GM12878 (cell line): Measurements from ENCODE around the gene HOXD12. TPM values are rescaled to one million over a fixed set of nuclear protein-coding genes. Genes with fewer than 3 reads are reported as not detected.

Source experiments
- CBFB ChIP-seq: IDR thresholded peaks from 2 replicates; pipeline ENCODE4 v1.6.1; 2016; ENCODE audit warnings: antibody characterized with exemption, low read depth
- CEBPB ChIP-seq, 2 experiments: fragments of 150-350 bp in 1 of 2; IDR thresholded peaks; 2 replicates each; pipeline ENCODE4 v1.6.1; 2012 to 2014; ENCODE audit warnings: low read depth in 2 of 2, low read length in 2 of 2, borderline replicate concordance in 1 of 2, inconsistent platforms in 1 of 2
- IKZF1 ChIP-seq: fragments of 450-650 bp; conservative IDR thresholded peaks from 2 replicates; pipeline ENCODE4 v1.6.1; 2017; ENCODE audit warnings: antibody characterized with exemption, mild to moderate bottlenecking
- SREBF2 ChIP-seq: IDR thresholded peaks from 2 replicates; pipeline ENCODE4 v1.6.1; 2012; ENCODE audit warnings: mild to moderate bottlenecking, low read length
- SRF ChIP-seq, 2 experiments: IDR thresholded peaks; 2 replicates each; pipeline ENCODE4 v1.6.1; 2011; ENCODE audit warnings: low read depth in 2 of 2, low read length in 2 of 2, mild to moderate bottlenecking in 1 of 2, moderate library complexity in 1 of 2
- SUPT20H ChIP-seq: IDR thresholded peaks from 2 replicates; pipeline ENCODE4 v1.6.1; 2011; ENCODE audit warnings: low read depth, mild to moderate bottlenecking, low read length, moderate library complexity, borderline replicate concordance; ENCODE audit not compliant: control insufficient read depth
- TCF12 ChIP-seq: IDR thresholded peaks from 2 replicates; pipeline ENCODE4 v1.6.1; 2011; ENCODE audit warnings: low read depth, mild to moderate bottlenecking, low read length
- polyA plus RNA-seq, 11 experiments: library from polyadenylated mRNA; depleted of rRNA in 4 of 11; unstranded in 6 of 11; stranded (reverse) in 5 of 11; fragments of >200 nt; fragmentation: Nextera tagmentation in 4 of 11; fragmentation: Illumina TruSeq in 1 of 11; extraction: Ambion mirVana in 4 of 11; extraction: Trizol in 1 of 11; gene quantifications; 1 replicate in 1 of 11; 2 replicates in 10 of 11; pipeline versions ENCODE4 v1.2.1 to v1.2.3, GENCODE V29; 2011 to 2016; ENCODE audit warnings: inconsistent platforms in 2 of 11, missing spikeins in 2 of 11, low read depth in 1 of 11
- total RNA-seq, 4 experiments: library from RNA; depleted of rRNA in 3 of 4; stranded (reverse); fragments of >200 nt in 3 of 4; fragmentation: Illumina TruSeq in 1 of 4; extraction: Trizol in 1 of 4; gene quantifications; 2 replicates each; pipeline versions ENCODE4 v1.2.1 to v1.2.3, GENCODE V29; 2013 to 2021
- TF ChIP-seq, protein P1 (sequence below): fragments of 450-650 bp; formaldehyde crosslinking; IDR thresholded peaks from 2 replicates; pipeline ENCODE4 v1.5.0; 2022; ENCODE audit warnings: mild to moderate bottlenecking, missing genetic modification characterization
- TF ChIP-seq, protein P2 (sequence below): IDR thresholded peaks from 2 replicates; pipeline ENCODE4 v1.6.1; 2012; ENCODE audit warnings: low read depth, low read length, improper control_type of control experiment
- TF ChIP-seq, protein P3 (sequence below): IDR thresholded peaks from 2 replicates; pipeline ENCODE4 v1.6.1; 2012; ENCODE audit warnings: mild to moderate bottlenecking, low read depth, low read length

HOXD12 gene
- total and polyA plus RNA-seq, 10 of the 15 experiments (the other 5 are each of a cell fraction or from before 2014, with no cell fraction given), result not detected

DNA sequence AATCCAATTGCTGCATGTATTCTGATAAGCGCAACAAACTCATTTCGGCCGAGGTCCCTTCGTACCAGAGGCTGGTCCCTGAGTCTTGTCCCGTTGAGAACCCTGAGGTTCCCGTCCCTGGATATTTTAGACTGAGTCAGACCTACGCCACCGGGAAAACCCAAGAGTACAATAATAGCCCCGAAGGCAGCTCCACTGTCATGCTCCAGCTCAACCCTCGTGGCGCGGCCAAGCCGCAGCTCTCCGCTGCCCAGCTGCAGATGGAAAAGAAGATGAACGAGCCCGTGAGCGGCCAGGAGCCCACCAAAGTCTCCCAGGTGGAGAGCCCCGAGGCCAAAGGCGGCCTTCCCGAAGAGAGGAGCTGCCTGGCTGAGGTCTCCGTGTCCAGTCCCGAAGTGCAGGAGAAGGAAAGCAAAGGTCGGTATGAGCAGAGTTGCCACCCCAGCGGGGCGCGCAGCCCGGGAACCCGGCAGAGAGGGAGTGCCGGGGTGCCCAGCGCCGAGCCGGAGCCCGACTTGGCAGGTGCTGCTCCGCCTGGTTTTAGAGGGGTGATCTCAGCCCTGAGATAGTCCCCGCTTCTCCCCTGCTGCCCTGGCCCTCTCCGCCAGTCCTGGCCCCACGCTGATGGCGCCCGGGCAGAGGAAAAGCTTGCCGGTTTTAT, 17.7 kb downstream of the HOXD12 start (continued):
- TF ChIP-seq, protein P1, sequence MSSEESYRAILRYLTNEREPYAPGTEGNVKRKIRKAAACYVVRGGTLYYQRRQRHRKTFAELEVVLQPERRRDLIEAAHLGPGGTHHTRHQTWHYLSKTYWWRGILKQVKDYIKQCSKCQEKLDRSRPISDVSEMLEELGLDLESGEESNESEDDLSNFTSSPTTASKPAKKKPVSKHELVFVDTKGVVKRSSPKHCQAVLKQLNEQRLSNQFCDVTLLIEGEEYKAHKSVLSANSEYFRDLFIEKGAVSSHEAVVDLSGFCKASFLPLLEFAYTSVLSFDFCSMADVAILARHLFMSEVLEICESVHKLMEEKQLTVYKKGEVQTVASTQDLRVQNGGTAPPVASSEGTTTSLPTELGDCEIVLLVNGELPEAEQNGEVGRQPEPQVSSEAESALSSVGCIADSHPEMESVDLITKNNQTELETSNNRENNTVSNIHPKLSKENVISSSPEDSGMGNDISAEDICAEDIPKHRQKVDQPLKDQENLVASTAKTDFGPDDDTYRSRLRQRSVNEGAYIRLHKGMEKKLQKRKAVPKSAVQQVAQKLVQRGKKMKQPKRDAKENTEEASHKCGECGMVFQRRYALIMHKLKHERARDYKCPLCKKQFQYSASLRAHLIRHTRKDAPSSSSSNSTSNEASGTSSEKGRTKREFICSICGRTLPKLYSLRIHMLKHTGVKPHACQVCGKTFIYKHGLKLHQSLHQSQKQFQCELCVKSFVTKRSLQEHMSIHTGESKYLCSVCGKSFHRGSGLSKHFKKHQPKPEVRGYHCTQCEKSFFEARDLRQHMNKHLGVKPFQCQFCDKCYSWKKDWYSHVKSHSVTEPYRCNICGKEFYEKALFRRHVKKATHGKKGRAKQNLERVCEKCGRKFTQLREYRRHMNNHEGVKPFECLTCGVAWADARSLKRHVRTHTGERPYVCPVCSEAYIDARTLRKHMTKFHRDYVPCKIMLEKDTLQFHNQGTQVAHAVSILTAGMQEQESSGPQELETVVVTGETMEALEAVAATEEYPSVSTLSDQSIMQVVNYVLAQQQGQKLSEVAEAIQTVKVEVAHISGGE (CRISPR knock-in tag), result no peak
- TF ChIP-seq CEBPB (IDR thresholded peaks at IDR 0.05; ENCODE audit: borderline replicate concordance in 1 of 2, low read depth in 2 of 2, low read length in 2 of 2) (no peak), IKZF1 (no peak), TCF12 (no peak), SRF (IDR thresholded peaks at IDR 0.05; ENCODE audit: low read depth in 2 of 2, low read length in 2 of 2) (no peak), SUPT20H (no peak), CBFB (no peak), SREBF2 (no peak)
- TF ChIP-seq, protein P2, sequence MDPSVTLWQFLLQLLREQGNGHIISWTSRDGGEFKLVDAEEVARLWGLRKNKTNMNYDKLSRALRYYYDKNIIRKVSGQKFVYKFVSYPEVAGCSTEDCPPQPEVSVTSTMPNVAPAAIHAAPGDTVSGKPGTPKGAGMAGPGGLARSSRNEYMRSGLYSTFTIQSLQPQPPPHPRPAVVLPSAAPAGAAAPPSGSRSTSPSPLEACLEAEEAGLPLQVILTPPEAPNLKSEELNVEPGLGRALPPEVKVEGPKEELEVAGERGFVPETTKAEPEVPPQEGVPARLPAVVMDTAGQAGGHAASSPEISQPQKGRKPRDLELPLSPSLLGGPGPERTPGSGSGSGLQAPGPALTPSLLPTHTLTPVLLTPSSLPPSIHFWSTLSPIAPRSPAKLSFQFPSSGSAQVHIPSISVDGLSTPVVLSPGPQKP, result no peak
- TF ChIP-seq, protein P3, sequence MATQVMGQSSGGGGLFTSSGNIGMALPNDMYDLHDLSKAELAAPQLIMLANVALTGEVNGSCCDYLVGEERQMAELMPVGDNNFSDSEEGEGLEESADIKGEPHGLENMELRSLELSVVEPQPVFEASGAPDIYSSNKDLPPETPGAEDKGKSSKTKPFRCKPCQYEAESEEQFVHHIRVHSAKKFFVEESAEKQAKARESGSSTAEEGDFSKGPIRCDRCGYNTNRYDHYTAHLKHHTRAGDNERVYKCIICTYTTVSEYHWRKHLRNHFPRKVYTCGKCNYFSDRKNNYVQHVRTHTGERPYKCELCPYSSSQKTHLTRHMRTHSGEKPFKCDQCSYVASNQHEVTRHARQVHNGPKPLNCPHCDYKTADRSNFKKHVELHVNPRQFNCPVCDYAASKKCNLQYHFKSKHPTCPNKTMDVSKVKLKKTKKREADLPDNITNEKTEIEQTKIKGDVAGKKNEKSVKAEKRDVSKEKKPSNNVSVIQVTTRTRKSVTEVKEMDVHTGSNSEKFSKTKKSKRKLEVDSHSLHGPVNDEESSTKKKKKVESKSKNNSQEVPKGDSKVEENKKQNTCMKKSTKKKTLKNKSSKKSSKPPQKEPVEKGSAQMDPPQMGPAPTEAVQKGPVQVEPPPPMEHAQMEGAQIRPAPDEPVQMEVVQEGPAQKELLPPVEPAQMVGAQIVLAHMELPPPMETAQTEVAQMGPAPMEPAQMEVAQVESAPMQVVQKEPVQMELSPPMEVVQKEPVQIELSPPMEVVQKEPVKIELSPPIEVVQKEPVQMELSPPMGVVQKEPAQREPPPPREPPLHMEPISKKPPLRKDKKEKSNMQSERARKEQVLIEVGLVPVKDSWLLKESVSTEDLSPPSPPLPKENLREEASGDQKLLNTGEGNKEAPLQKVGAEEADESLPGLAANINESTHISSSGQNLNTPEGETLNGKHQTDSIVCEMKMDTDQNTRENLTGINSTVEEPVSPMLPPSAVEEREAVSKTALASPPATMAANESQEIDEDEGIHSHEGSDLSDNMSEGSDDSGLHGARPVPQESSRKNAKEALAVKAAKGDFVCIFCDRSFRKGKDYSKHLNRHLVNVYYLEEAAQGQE, result no peak
